Liver (tissue), 9 donors: ENCODE measurements around the gene PACS1. TPM values are rescaled to one million over a fixed set of nuclear protein-coding genes. Genes with fewer than 3 reads are reported as not detected.

Experiments used
- DNase-seq: peaks from one replicate; pipeline ENCODE4 v3.0.0-alpha.2; 2017; ENCODE audit warnings: low spot score
- H3K27ac ChIP-seq, 2 donors: one replicate each; pipeline ENCODE4 v1.7.0; 2013; ENCODE audit warnings: inconsistent platforms in 2 of 2, low read length in 2 of 2, control low read depth in 1 of 2, low read depth in 1 of 2, mild to moderate bottlenecking in 1 of 2
- H3K27me3 ChIP-seq, 4 donors: one replicate each; pipeline versions ENCODE4 v1.6.1 to v1.7.0; 2013; ENCODE audit warnings: low read length in 3 of 4, inconsistent platforms in 1 of 4, mild to moderate bottlenecking in 1 of 4, moderate library complexity in 1 of 4; ENCODE audit not compliant: control insufficient read depth in 4 of 4, insufficient read depth in 4 of 4
- H3K36me3 ChIP-seq, 4 donors: one replicate each; pipeline versions ENCODE4 v1.6.1 to v1.7.0; 2013; ENCODE audit warnings: low read length in 3 of 4, mild to moderate bottlenecking in 3 of 4, low read depth in 1 of 4, moderate library complexity in 1 of 4; ENCODE audit not compliant: control insufficient read depth in 4 of 4, insufficient read depth in 3 of 4
- H3K4me1 ChIP-seq, 4 donors: one replicate each; pipeline versions ENCODE4 v1.6.1 to v1.7.0; 2013; ENCODE audit warnings: low read length in 3 of 4, mild to moderate bottlenecking in 3 of 4, moderate library complexity in 1 of 4; ENCODE audit not compliant: control insufficient read depth in 4 of 4, insufficient read depth in 4 of 4
- H3K4me3 ChIP-seq, 3 donors: one replicate each; pipeline versions ENCODE4 v1.6.1 to v1.7.0; 2013; ENCODE audit warnings: low read length in 3 of 3, control low read depth in 1 of 3, low read depth in 1 of 3, mild to moderate bottlenecking in 1 of 3
- H3K9ac ChIP-seq, 2 donors: one replicate each; pipeline ENCODE4 v1.7.0; 2013; ENCODE audit warnings: low read length in 2 of 2, mild to moderate bottlenecking in 2 of 2, moderate library complexity in 2 of 2, control low read depth in 1 of 2, low read depth in 1 of 2
- H3K9me3 ChIP-seq, 4 donors: one replicate each; pipeline versions ENCODE4 v1.6.1 to v1.7.0; 2013; ENCODE audit warnings: low read length in 3 of 4; ENCODE audit not compliant: control insufficient read depth in 4 of 4
- ATF3 ChIP-seq: IDR thresholded peaks from 2 replicates; pipeline ENCODE4 v1.6.1; 2016; ENCODE audit warnings: antibody characterized with exemption
- CTCF ChIP-seq: fragments of 150-350 bp; IDR thresholded peaks from 2 replicates; pipeline ENCODE4 v1.5.1; 2017; ENCODE audit warnings: improper control_type of control experiment, low read depth, low read length; ENCODE audit not compliant: missing input control
- EGR1 ChIP-seq, 2 donors: IDR thresholded peaks; 2 replicates each; pipeline ENCODE4 v1.6.1; 2016 to 2018; ENCODE audit warnings: antibody characterized with exemption in 2 of 2, low read depth in 2 of 2
- FOXA1 ChIP-seq: IDR thresholded peaks from 2 replicates; pipeline ENCODE4 v1.6.1; 2016; ENCODE audit warnings: antibody characterized with exemption
- FOXA2 ChIP-seq: IDR thresholded peaks from 2 replicates; pipeline ENCODE4 v1.6.1; 2016; ENCODE audit warnings: antibody characterized with exemption
- GABPA ChIP-seq, 2 donors: IDR thresholded peaks in 1 of 2; conservative IDR thresholded peaks in 1 of 2; 2 replicates each; pipeline ENCODE4 v1.6.1; 2016; ENCODE audit warnings: antibody characterized with exemption in 2 of 2, mild to moderate bottlenecking in 1 of 2, moderate library complexity in 1 of 2
- HNF4G ChIP-seq: IDR thresholded peaks from 2 replicates; pipeline ENCODE4 v1.6.1; 2016; ENCODE audit warnings: antibody characterized with exemption
- JUND ChIP-seq, 2 donors: IDR thresholded peaks; 2 replicates each; pipeline ENCODE4 v1.6.1; 2016; ENCODE audit warnings: antibody characterized with exemption in 2 of 2
- MAX ChIP-seq: IDR thresholded peaks from 2 replicates; pipeline ENCODE4 v1.6.1; 2016; ENCODE audit warnings: antibody characterized with exemption
- NR2F2 ChIP-seq: IDR thresholded peaks from 2 replicates; pipeline ENCODE4 v1.6.1; 2016; ENCODE audit warnings: antibody characterized with exemption
- RAD21 ChIP-seq, 2 donors: IDR thresholded peaks; 2 replicates each; pipeline ENCODE4 v1.6.1; 2016; ENCODE audit warnings: antibody characterized with exemption in 2 of 2, mild to moderate bottlenecking in 2 of 2
- RXRA ChIP-seq, 2 donors: IDR thresholded peaks; 2 replicates each; pipeline ENCODE4 v1.6.1; 2017 to 2018; ENCODE audit warnings: antibody characterized with exemption in 2 of 2, mild to moderate bottlenecking in 1 of 2
- SP1 ChIP-seq: IDR thresholded peaks from 2 replicates; pipeline ENCODE4 v1.6.1; 2018; ENCODE audit warnings: antibody characterized with exemption, mild to moderate bottlenecking
- TAF1 ChIP-seq: conservative IDR thresholded peaks from 2 replicates; pipeline ENCODE4 v1.6.1; 2016; ENCODE audit warnings: antibody characterized with exemption, mild to moderate bottlenecking
- YY1 ChIP-seq: IDR thresholded peaks from 2 replicates; pipeline ENCODE4 v1.6.1; 2016; ENCODE audit warnings: antibody characterized with exemption, mild to moderate bottlenecking
- ZBTB33 ChIP-seq: IDR thresholded peaks from 2 replicates; pipeline ENCODE4 v1.6.1; 2016; ENCODE audit warnings: antibody characterized with exemption
- WGBS: extraction: QIAGEN DNeasy Blood & Tissue Kit; methylation state at CpG from one replicate; pipeline ENCODE4 v1.1.7; 2013; 5-methylcytosine and 5-hydroxymethylcytosine counted together
- polyA plus RNA-seq, 2 donors: library from polyadenylated mRNA; stranded (reverse) in 1 of 2; unstranded in 1 of 2; fragments of 200-250 nt in 1 of 2; fragments of >200 nt in 1 of 2; fragmentation: Nextera tagmentation in 1 of 2; extraction: Ambion mirVana in 1 of 2; gene quantifications; one replicate each; pipeline versions ENCODE4 v1.2.1 to v1.2.3, GENCODE V29; 2013 to 2015
- total RNA-seq, 2 donors: library from RNA; depleted of rRNA; stranded (reverse); fragments of >200 nt; gene quantifications; one replicate each; pipeline ENCODE4 v1.2.3, GENCODE V29; 2014
- donor health status: healthy.
- donor health status: healthy.
- donor health status: healthy.
- donor health status: healthy.
- donor health status: healthy.

PACS1 gene
- total and polyA plus RNA-seq, 4 donors: 2.7 to 9.1 (median 7.3) TPM

- no peak overlapping the region for H3K9ac ChIP-seq
- TF ChIP-seq HNF4G (no peak), TAF1 (no peak), RXRA (IDR thresholded peaks at IDR 0.05) (no peak), MAX (no peak), GABPA (IDR thresholded peaks at IDR 0.05 in 1 of 2, conservative IDR thresholded peaks at IDR 0.05 in 1 of 2) (no peak), NR2F2 (no peak), SP1 (no peak), CTCF (no peak)
- no peaks in the 10 kb centered on the region for H3K4me1 ChIP-seq
- no peak overlapping the region for H3K27ac ChIP-seq
- H3K9me3 ChIP-seq: no peaks in the 10 kb centered on the region
- H3K27me3 ChIP-seq: peaks cover 0 to 5% (median 0%) of the 10 kb centered on the region in 4 donors
- no peaks in the 10 kb centered on the region for H3K36me3 ChIP-seq
- no peak for DNase-seq
- 88% methylated on average over 5 of the region's 5 CpGs for WGBS
- no peak overlapping the region for H3K4me3 ChIP-seq
Measured at GRCh38 chr11:66036334-66036710, 33.8 kb upstream of the PACS1 start.

GRCh38 chr11:66037327-66037726, 32.7 kb upstream of the PACS1 start:
- no peak for DNase-seq
- TF ChIP-seq RAD21 (IDR thresholded peaks at IDR 0.05): no peak
- no peak for TF ChIP-seq ZBTB33
- TF ChIP-seq ATF3: no peak
- TF ChIP-seq GABPA (IDR thresholded peaks at IDR 0.05 in 1 of 2, conservative IDR thresholded peaks at IDR 0.05 in 1 of 2): no peak
- no peak for TF ChIP-seq FOXA1
- no peak for TF ChIP-seq SP1
- TF ChIP-seq CTCF: no peak
- no peak for TF ChIP-seq MAX
- TF ChIP-seq NR2F2: no peak
- TF ChIP-seq YY1: no peak
- TF ChIP-seq FOXA2: no peak
- no peak for TF ChIP-seq JUND (IDR thresholded peaks at IDR 0.05)
- TF ChIP-seq TAF1: no peak
- no peak for TF ChIP-seq EGR1 (IDR thresholded peaks at IDR 0.05; ENCODE audit: low read depth in 2 of 2)
- no peak for TF ChIP-seq HNF4G
- no peaks in the 10 kb centered on the region for H3K9me3 ChIP-seq
- H3K9ac ChIP-seq: no peak overlapping the region
- H3K27ac ChIP-seq: no peak overlapping the region
- WGBS: 52% methylated on average over 3 of the region's 3 CpGs
- no peak overlapping the region for H3K4me3 ChIP-seq
- no peaks in the 10 kb centered on the region for H3K4me1 ChIP-seq
- H3K27me3 ChIP-seq: peaks cover 0 to 5% (median 0%) of the 10 kb centered on the region in 4 donors
- no peaks in the 10 kb centered on the region for H3K36me3 ChIP-seq
